PFSK-1 (cell line): ENCODE data around the gene FYCO1.

Source experiments
- FOXP2 ChIP-seq: optimal IDR thresholded peaks from 2 replicates; pipeline ENCODE3; 2011; ENCODE audit warnings: borderline replicate concordance, control low read depth, inconsistent platforms; ENCODE audit not compliant: insufficient read depth; ENCODE audit errors: extremely low read length, extremely low read depth
- POLR2AphosphoS5 ChIP-seq: IDR thresholded peaks from 2 replicates; pipeline ENCODE4 v1.6.1; 2012; ENCODE audit warnings: low read depth, mild to moderate bottlenecking, control low read depth, low read length, moderate library complexity
- REST ChIP-seq, 2 experiments: IDR thresholded peaks; 2 replicates each; pipeline versions ENCODE4 v1.6.1 to v1.8.0; 2011 to 2012; ENCODE audit warnings: low read depth in 2 of 2, low read length in 2 of 2, control low read depth in 1 of 2, inconsistent platforms in 1 of 2, mild to moderate bottlenecking in 1 of 2, moderate library complexity in 1 of 2; ENCODE audit not compliant: insufficient read depth in 1 of 2
- SIN3A ChIP-seq: IDR thresholded peaks from 2 replicates; pipeline ENCODE4 v1.6.1; 2012; ENCODE audit warnings: mild to moderate bottlenecking, low read length, moderate library complexity, borderline replicate concordance; ENCODE audit not compliant: insufficient read depth
- TAF1 ChIP-seq: IDR thresholded peaks from 2 replicates; pipeline ENCODE4 v1.6.1; 2012; ENCODE audit warnings: low read length, control low read depth, borderline replicate concordance; ENCODE audit not compliant: insufficient read depth

Gene FYCO1

GRCh38 chr3:45940004-45940780 is 55.4 kb downstream of the FYCO1 start:
- TF ChIP-seq POLR2AphosphoS5 = no peak
- no peak for TF ChIP-seq FOXP2
- TF ChIP-seq TAF1 = no peak
- no peak for TF ChIP-seq REST (IDR thresholded peaks at IDR 0.05; ENCODE audit: insufficient read depth in 1 of 2, low read depth in 2 of 2, low read length in 2 of 2)
- no peak for TF ChIP-seq SIN3A

DNA sequence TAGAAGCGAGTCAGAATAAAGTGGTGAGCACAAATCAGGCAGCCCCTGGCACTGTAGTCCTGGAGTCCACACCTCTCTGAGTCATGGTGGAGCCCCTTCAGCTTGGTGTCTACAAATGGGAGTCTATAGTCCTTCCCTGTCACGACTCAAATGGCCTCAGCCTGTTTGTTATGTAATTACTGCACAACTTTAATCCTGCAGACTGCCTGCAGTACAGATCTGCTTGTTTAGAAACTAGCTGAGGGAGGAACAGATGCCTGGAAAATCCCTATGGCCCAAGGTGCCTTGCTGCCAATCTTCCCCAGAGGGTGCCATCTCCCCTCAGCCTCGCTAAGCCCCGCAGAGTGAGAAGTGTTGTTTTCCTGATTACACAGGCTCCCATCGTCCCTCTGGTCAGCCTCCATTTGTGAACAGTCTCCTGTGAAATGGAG is 56.3 kb downstream of the FYCO1 start:
- TF ChIP-seq POLR2AphosphoS5 (no peak), SIN3A (no peak), FOXP2 (no peak)

GRCh38 chr3:45938864-45939263 is 56.8 kb downstream of the FYCO1 start:
- TF ChIP-seq SIN3A (no peak), FOXP2 (no peak), POLR2AphosphoS5 (no peak), TAF1 (no peak), REST (IDR thresholded peaks at IDR 0.05; ENCODE audit: insufficient read depth in 1 of 2, low read depth in 2 of 2, low read length in 2 of 2) (no peak)

GRCh38 chr3:45938043-45938435 is 57.6 kb downstream of the FYCO1 start:
- TF ChIP-seq POLR2AphosphoS5 = no peak
- no peak for TF ChIP-seq TAF1
- no peak for TF ChIP-seq REST (IDR thresholded peaks at IDR 0.05; ENCODE audit: insufficient read depth in 1 of 2, low read depth in 2 of 2, low read length in 2 of 2)
- no peak for TF ChIP-seq FOXP2
- no peak for TF ChIP-seq SIN3A

GRCh38 chr3:45937206-45938042 is 58.2 kb downstream of the FYCO1 start:
- no peak for TF ChIP-seq FOXP2

- no peak for TF ChIP-seq SIN3A
- TF ChIP-seq FOXP2 = no peak
- no peak for TF ChIP-seq TAF1
- no peak for TF ChIP-seq POLR2AphosphoS5
- no peak for TF ChIP-seq REST (IDR thresholded peaks at IDR 0.05; ENCODE audit: insufficient read depth in 1 of 2, low read depth in 2 of 2, low read length in 2 of 2)
Measured at GRCh38 chr3:45936261-45936660, 59.4 kb downstream of the FYCO1 start.
